NCI-H1417 (cell line): ENCODE data around the gene TRAP1.
"Not testable (repeated sequence)": the region's sequence is repeated elsewhere in the genome, so short reads cannot be mapped to it uniquely, and the experiment has no call there.

Source experiments
- DNase-seq, 3 experiments: peaks; one replicate each; lab custom pipeline; 2025; lab: John Stamatoyannopoulos, UW

The TRAP1 gene

DNA sequence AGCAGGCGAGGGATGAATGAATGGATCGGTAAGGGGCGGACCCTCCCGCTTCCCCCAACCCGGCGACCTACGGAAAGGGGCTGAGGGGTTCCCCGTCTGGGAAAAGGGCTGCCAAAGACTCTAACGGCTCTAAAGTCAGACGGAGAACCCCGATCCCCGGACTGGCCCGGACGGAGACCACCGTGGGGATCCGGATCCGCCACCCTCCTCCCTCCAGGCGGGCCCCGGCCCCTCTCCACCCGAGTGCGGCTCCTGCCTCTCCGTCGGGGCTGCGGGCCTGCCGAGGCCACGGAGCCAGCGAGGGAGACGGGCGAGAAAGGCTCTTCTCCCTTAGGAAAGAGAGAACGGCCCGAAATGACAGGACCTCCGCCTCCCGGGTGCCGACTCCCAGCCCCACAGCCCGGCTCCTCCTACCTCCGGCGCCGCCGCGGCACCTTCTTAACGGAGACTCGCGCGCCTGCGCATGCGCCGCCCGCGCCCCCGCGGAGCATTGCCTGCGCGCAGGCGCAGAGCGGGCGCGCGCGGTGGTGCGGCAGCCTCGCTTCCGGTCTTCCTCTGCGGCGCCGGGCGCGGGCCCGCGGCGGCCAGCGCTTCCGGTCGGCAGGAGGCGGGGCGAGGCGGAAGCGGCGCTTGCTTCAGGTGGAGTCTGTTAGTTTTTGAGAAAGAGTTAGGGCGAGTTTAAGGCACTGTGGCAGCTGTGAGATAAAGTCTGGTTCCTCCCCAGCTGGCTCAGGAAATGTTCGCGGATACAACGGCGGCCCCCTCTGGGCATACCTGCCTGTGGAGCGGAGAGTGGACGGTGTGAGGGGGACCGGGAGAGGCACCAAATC, 106.0 kb downstream of the TRAP1 start, which contains the start of gene SLX4:
SLX4 (minus strand) TSS at position 461 of the 830 bp plus-strand sequence. CDS start 2,642 bp downstream, outside the sequence.
- DNase-seq: peak; percentile 93 to 99 (median 95)

DNA sequence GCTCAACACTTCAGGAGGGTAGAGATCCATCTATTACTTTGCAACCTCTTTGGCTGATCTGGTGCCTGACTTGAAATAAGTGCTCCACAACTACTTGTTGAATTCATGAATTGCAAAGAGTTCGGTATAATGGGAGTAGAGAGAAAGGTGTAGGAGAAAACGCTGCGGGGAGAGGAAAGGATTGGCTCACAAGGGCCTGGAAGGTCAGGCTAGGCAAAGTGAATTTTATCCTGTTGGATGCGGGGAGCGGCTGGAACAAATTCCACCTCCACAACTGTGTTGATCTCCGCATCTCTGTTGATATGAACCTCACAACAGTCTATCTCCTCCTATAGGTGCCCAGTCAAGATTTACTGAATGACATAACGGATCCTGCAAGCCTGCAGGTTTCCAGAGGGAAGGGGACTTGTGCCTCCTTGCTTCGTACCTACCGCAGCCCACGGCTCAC, 106.6 kb downstream of the TRAP1 start:
- DNase-seq: peak in 1 of 3 experiments; percentile 38

DNA sequence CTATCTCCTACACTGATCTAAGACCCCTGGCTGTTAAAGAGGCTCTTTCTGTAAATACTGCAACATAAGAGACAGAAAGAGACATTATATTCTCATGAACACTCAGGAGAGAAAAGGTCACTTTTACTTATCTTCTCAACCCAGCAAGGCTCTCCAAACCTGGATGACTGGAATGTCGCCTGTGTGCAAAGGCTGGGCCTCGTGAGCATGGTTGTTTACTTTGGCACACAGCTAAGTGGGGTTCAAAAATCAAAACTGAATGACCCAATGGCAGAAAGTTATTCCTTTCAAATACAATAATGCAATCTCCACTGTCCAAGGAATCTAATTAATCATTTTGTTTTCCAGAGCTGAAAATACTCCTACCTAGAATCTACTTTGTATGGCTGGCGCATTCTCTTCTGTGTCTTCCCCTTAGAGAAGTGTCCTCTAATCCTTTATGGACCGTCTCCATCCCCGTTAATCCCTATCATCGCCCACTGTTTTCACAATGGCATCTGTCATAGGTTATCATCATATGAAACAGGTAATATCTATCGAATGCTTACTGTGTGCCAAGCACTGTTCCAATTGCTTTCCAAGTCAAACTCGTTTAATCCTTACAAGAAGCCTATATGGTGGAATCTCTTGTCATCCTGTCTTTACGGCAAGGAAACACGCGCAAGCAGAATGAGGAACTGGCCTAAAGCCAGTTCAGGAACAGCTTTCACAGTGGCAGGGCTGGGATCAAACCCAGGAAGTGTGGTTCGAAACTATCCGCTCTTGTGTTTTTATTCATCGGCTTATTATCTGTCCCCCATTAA, 107.2 kb downstream of the TRAP1 start:
- no peak for DNase-seq

DNA sequence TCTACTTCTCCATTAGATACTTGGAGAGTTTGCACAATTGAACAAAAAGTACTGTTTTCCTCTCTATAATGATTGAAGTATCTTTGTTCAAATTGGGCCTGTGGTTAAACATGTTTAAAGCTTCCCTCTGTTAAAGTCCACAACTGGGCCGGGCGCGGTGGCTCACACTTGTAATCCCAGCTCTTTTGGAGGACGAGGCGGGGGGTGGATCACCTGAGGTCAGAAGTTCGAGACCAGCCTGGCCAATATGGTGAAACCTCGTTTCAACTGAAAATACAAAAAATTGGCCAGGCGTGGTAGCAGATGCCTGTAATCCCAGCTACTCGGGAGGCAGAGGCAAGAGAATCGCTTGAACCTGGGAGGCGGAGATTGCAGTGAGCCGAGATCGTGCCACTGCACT, 108.3 kb downstream of the TRAP1 start:
- DNase-seq: not testable (repeated sequence)

DNA sequence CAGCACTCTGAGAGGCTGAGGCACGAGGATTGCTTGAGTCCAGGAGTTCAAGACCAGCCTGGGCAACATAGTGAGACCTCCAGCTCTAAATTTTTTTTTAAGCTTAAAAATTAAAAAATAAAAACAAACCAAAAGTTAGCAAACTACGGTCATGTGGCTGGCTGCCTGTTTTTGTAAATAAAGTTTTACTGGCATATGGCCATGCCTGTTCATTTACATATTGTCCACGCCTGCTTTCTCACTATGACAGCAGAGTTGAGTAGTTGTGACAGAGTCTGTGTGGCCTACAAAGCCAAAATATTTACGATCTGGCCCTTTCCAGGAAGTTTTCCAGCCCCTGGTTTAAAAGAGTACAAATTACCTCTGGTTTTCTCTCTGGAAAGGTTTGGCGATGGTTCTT, 109.3 kb downstream of the TRAP1 start:
- DNase-seq: no peak
